ENCODE measurements around the gene VAV3. TPM values are rescaled to one million over a fixed set of nuclear protein-coding genes. Genes with fewer than 3 reads are reported as not detected.
"Not testable (repeated sequence)": the region's sequence is repeated elsewhere in the genome, so short reads cannot be mapped to it uniquely, and the experiment has no call there.

VAV3 gene
- total and polyA plus RNA-seq, 2 donors, result 3.8 to 24.2 TPM

DNA sequence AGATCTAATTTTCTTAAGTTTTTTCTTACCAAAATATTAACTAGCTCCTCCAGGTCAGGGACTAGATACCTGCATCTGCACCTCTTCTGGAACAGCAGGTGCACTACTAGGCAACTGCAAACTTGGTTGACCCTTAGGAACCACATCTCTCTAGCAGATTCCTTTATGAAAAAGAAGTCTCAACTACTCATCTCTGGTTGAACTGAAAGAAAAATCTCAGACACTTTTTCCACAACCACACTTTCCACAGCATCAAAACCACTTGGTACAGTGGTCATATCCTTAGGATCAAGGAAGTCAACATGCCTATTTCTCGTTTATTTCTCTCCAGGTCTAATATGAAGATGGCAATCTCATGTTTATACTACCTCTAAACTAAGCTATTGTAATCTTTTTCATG, 52.3 kb downstream of the VAV3 start:
- Histone ChIP-seq H3K36me3 (ENCODE audit: insufficient read depth) (no peaks in the 10 kb centered on the region), H3K4me1 (ENCODE audit: insufficient read depth) (no peaks in the 10 kb centered on the region), H3K4me3 (ENCODE audit: low read depth, low read length) (no peak overlapping the region), H3K27ac (ENCODE audit: low read depth) (no peak overlapping the region)
- no peak for DNase-seq (ENCODE audit: extremely low spot score)
- WGBS, result 63% methylated on average over 1 of the region's 1 CpG

DNA sequence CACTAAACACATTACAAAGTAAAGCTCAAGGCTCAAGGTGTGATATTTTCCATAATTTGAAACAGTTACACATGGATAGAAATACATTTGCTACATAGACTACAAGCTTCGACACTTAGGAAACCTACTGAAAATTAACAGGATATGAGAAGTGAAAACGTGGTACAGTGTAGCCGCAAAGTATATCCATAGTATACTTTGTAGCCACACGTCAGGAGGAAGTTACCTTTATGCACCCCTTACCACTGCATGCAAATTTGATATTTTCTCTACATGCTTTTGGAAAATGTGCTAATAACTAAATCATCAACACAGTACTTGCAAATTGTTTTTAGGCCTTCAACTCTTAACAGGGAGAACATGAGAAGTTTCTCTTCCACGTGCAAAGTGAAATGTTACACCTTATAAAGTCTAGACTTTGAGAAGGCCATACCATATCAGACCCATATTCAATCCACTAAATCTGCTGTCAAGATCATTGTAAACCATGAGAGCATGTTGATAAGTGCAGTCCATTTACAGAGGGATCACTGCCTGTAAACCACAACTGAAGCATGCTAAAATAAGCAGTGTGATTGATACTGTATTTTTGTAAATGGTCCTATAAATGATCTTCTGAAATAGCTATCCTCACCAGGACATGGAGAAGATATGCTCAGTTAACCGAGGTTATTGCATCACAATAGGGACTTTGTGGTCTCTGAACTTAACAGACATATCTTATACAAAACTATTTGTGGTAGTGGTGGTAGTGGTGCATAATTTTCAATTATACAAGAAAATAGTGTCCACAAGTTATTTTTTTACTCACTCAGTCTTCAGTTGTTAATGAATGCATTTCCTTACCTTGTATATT, 64.7 kb downstream of the VAV3 start:
- DNase-seq (ENCODE audit: extremely low spot score), result no peak
- Histone ChIP-seq H3K4me3 (ENCODE audit: low read depth, low read length) (no peak overlapping the region), H3K36me3 (ENCODE audit: insufficient read depth) (no peaks in the 10 kb centered on the region), H3K27ac (ENCODE audit: low read depth) (no peak overlapping the region), H3K4me1 (ENCODE audit: insufficient read depth) (no peaks in the 10 kb centered on the region)
- WGBS, result 57% methylated on average over 6 of the region's 6 CpGs

- H3K36me3 ChIP-seq (ENCODE audit: insufficient read depth), result no peaks in the 10 kb centered on the region
- H3K4me3 ChIP-seq (ENCODE audit: low read depth, low read length), result no peak overlapping the region
- no peaks in the 10 kb centered on the region for H3K4me1 ChIP-seq (ENCODE audit: insufficient read depth)
- H3K27ac ChIP-seq (ENCODE audit: low read depth), result no peak overlapping the region
- WGBS, result 41% methylated on average over 2 of the region's 2 CpGs
- no peak for DNase-seq (ENCODE audit: extremely low spot score)
Measured at GRCh38 chr1:107899655-107900054, 65.3 kb downstream of the VAV3 start.

- 67% methylated on average over 8 of the region's 8 CpGs for WGBS
- Histone ChIP-seq H3K36me3 (ENCODE audit: insufficient read depth) (no peaks in the 10 kb centered on the region), H3K4me1 (ENCODE audit: insufficient read depth) (no peaks in the 10 kb centered on the region), H3K4me3 (ENCODE audit: low read depth, low read length) (no peak overlapping the region), H3K27ac (ENCODE audit: low read depth) (no peak overlapping the region)
- DNase-seq (ENCODE audit: extremely low spot score), result no peak
Measured at GRCh38 chr1:107897438-107898345, 67.3 kb downstream of the VAV3 start.

DNA sequence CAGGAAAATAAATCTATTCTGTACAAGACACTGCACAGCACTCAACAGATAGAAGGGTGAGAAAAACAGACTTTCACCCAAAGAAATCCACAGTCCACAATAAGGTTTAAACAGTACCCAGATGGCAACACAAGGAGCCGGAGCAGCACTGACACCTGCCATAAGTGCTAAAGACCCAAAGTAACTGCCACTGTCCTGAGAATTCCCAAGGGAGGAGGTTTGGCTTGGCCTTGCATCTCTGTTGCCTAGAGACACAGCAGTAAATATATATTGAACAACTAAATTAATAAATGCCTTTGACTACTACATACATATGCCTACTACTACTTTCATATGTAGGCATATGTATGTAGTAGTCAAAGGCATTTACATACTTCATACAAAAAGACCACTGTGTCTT, 68.0 kb downstream of the VAV3 start:
- WGBS, result 82% methylated on average over 1 of the region's 1 CpG
- DNase-seq (ENCODE audit: extremely low spot score), result no peak
- no peak overlapping the region for H3K27ac ChIP-seq (ENCODE audit: low read depth)
- H3K4me3 ChIP-seq (ENCODE audit: low read depth, low read length), result no peak overlapping the region
- no peaks in the 10 kb centered on the region for H3K36me3 ChIP-seq (ENCODE audit: insufficient read depth)
- no peaks in the 10 kb centered on the region for H3K4me1 ChIP-seq (ENCODE audit: insufficient read depth)

GRCh38 chr1:107896401-107896800, 68.6 kb downstream of the VAV3 start:
- Histone ChIP-seq H3K4me3 (ENCODE audit: low read depth, low read length) (no peak overlapping the region), H3K36me3 (ENCODE audit: insufficient read depth) (no peaks in the 10 kb centered on the region), H3K27ac (ENCODE audit: low read depth) (no peak overlapping the region), H3K4me1 (ENCODE audit: insufficient read depth) (no peaks in the 10 kb centered on the region)
- WGBS, result 81% methylated on average over 3 of the region's 3 CpGs
- DNase-seq (ENCODE audit: extremely low spot score), result no peak

GRCh38 chr1:107895403-107896191, 69.4 kb downstream of the VAV3 start:
- DNase-seq (ENCODE audit: extremely low spot score), result no peak
- H3K4me1 ChIP-seq (ENCODE audit: insufficient read depth), result no peaks in the 10 kb centered on the region
- H3K36me3 ChIP-seq (ENCODE audit: insufficient read depth), result no peaks in the 10 kb centered on the region
- WGBS, result 73% methylated on average over 3 of the region's 3 CpGs
- H3K4me3 ChIP-seq (ENCODE audit: low read depth, low read length), result no peak overlapping the region
- H3K27ac ChIP-seq (ENCODE audit: low read depth), result no peak overlapping the region

DNA sequence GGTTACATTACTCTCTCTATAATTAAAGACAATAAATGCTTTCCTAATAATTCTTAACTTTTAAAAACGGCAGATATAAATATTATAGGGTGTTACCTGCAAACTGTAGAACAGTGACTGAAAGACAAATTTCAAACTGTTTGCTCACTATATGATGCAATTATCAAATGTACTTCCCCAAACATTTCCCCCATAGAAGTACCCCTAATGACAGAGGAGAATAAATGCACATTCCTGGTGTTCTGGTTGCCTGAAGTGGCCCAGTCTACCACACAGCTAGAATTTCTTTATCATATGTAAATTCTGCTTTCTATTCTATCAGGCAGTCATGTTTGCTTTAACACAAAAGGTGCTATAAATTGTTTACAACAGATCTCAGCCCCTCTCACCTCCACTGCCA, 70.4 kb downstream of the VAV3 start:
- 79% methylated on average over 1 of the region's 1 CpG for WGBS
- Histone ChIP-seq H3K4me3 (ENCODE audit: low read depth, low read length) (no peak overlapping the region), H3K4me1 (ENCODE audit: insufficient read depth) (no peaks in the 10 kb centered on the region), H3K36me3 (ENCODE audit: insufficient read depth) (no peaks in the 10 kb centered on the region), H3K27ac (ENCODE audit: low read depth) (no peak overlapping the region)
- DNase-seq (ENCODE audit: extremely low spot score), result no peak

GRCh38 chr1:107893350-107893749, 71.6 kb downstream of the VAV3 start:
- not testable (repeated sequence) for H3K27ac ChIP-seq (ENCODE audit: low read depth)

DNA sequence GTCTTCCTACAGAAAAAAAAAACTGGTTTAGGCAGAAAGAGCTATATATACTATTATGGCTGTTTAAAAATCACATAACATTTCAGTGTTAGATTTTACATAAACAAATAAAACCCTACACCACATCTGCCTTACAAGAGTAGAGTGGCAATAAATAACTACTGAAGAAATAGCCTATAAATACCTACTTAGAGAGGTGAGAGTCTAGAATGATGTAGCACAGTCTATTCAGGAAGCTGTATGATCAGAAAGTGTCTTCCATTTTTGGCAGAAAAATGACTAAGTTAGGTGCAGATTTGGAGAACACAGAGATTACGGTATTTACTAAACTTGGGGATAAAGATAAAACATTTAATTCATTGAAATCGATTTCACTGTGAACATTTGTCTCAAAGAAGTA, 75.5 kb downstream of the VAV3 start:
- 68% methylated on average over 2 of the region's 2 CpGs for WGBS
- no peak for DNase-seq (ENCODE audit: extremely low spot score)
- no peak overlapping the region for H3K4me3 ChIP-seq (ENCODE audit: low read depth, low read length)
- H3K4me1 ChIP-seq (ENCODE audit: insufficient read depth), result no peaks in the 10 kb centered on the region
- no peaks in the 10 kb centered on the region for H3K36me3 ChIP-seq (ENCODE audit: insufficient read depth)
- H3K27ac ChIP-seq (ENCODE audit: low read depth), result no peak overlapping the region

More at GRCh38 chr1:107893350-107893749, 71.6 kb downstream of the VAV3 start:
- not testable (repeated sequence) for H3K36me3 ChIP-seq (ENCODE audit: insufficient read depth); H3K4me3 ChIP-seq (ENCODE audit: low read depth, low read length); H3K4me1 ChIP-seq (ENCODE audit: insufficient read depth); DNase-seq (ENCODE audit: extremely low spot score)
- 94% methylated on average over 2 of the region's 2 CpGs for WGBS

GRCh38 chr1:107883562-107883961, 81.4 kb downstream of the VAV3 start:
- DNase-seq (ENCODE audit: extremely low spot score), result no peak
- H3K27ac ChIP-seq (ENCODE audit: low read depth), result no peak overlapping the region
- no peak overlapping the region for H3K4me3 ChIP-seq (ENCODE audit: low read depth, low read length)
- no peaks in the 10 kb centered on the region for H3K36me3 ChIP-seq (ENCODE audit: insufficient read depth)
- no peaks in the 10 kb centered on the region for H3K4me1 ChIP-seq (ENCODE audit: insufficient read depth)

- no peak overlapping the region for H3K27ac ChIP-seq (ENCODE audit: low read depth)
- WGBS, result 61% methylated on average over 2 of the region's 2 CpGs
- DNase-seq (ENCODE audit: extremely low spot score), result no peak
- no peaks in the 10 kb centered on the region for H3K36me3 ChIP-seq (ENCODE audit: insufficient read depth)
- no peaks in the 10 kb centered on the region for H3K4me1 ChIP-seq (ENCODE audit: insufficient read depth)
- H3K4me3 ChIP-seq (ENCODE audit: low read depth, low read length), result no peak overlapping the region
Measured at GRCh38 chr1:107879927-107880326, 85.1 kb downstream of the VAV3 start.

- no peak overlapping the region for H3K4me3 ChIP-seq (ENCODE audit: low read depth, low read length)
- no peaks in the 10 kb centered on the region for H3K4me1 ChIP-seq (ENCODE audit: insufficient read depth)
- H3K36me3 ChIP-seq (ENCODE audit: insufficient read depth), result no peaks in the 10 kb centered on the region
- 44% methylated on average over 1 of the region's 1 CpG for WGBS
- no peak for DNase-seq (ENCODE audit: extremely low spot score)
- no peak overlapping the region for H3K27ac ChIP-seq (ENCODE audit: low read depth)
Measured at GRCh38 chr1:107879346-107879745, 85.6 kb downstream of the VAV3 start.

All from urinary bladder (tissue), 4 donors.